Kidney (tissue), 14 donors: Measurements from ENCODE around the gene DNAL1. TPM values are rescaled to one million over a fixed set of nuclear protein-coding genes. Genes with fewer than 3 reads are reported as not detected.

Experiments
- DNase-seq, 5 donors: peaks; one replicate each; pipeline ENCODE4 v3.0.0-alpha.2; 2013 to 2020
- FAIRE-seq: peaks from 2 replicates; lab custom pipeline; 2012; peaks lifted over from hg19 to GRCh38; lab: Jason Lieb, UNC
- H3K27ac ChIP-seq, 2 donors: one replicate each; pipeline ENCODE4 v1.7.0; 2013; ENCODE audit warnings: low read depth in 2 of 2, low read length in 2 of 2, inconsistent platforms in 1 of 2
- H3K27me3 ChIP-seq: one replicate; pipeline ENCODE4 v1.7.1; 2013; ENCODE audit warnings: low read length, inconsistent platforms; ENCODE audit not compliant: control insufficient read depth, insufficient read depth
- H3K36me3 ChIP-seq, 3 donors: one replicate each; pipeline versions ENCODE4 v1.7.0 to v1.7.1; 2013; ENCODE audit warnings: low read length in 3 of 3, control low read depth in 1 of 3, inconsistent platforms in 1 of 3; ENCODE audit not compliant: insufficient read depth in 3 of 3, control insufficient read depth in 2 of 3
- H3K4me1 ChIP-seq, 3 donors: one replicate each; pipeline versions ENCODE4 v1.7.0 to v1.7.1; 2013; ENCODE audit warnings: low read length in 3 of 3, inconsistent platforms in 1 of 3, low read depth in 1 of 3; ENCODE audit not compliant: control insufficient read depth in 2 of 3, insufficient read depth in 2 of 3
- H3K4me3 ChIP-seq, 3 donors: one replicate each; pipeline versions ENCODE4 v1.7.0 to v1.8.1; 2013; ENCODE audit warnings: low read length in 3 of 3, control low read depth in 1 of 3, inconsistent platforms in 1 of 3
- H3K9ac ChIP-seq, 3 donors: one replicate each; pipeline versions ENCODE4 v1.7.0 to v1.7.1; 2013; ENCODE audit warnings: low read length in 3 of 3, control low read depth in 1 of 3, inconsistent platforms in 1 of 3
- H3K9me3 ChIP-seq, 3 donors: one replicate each; pipeline versions ENCODE4 v1.7.0 to v1.7.1; 2013; ENCODE audit warnings: low read length in 3 of 3, control low read depth in 1 of 3, inconsistent platforms in 1 of 3; ENCODE audit not compliant: control insufficient read depth in 2 of 3, insufficient read depth in 1 of 3
- CTCF ChIP-seq: IDR thresholded peaks from 3 replicates; pipeline ENCODE4 v1.5.1; 2012; ENCODE audit warnings: mild to moderate bottlenecking, moderate library complexity, borderline replicate concordance; ENCODE audit not compliant: insufficient read depth; ENCODE audit errors: extremely low read depth
- intact Hi-C: fragments of 100-400 bp; cut with DNase I; formaldehyde crosslinking; loops from one replicate; pipeline ENCODE4 v1.11.1; 2022
- polyA plus RNA-seq: library from polyadenylated mRNA; stranded (reverse); fragments of 350-450 nt; fragmentation: Illumina TruSeq; extraction: RNeasy Lipid Tissue Mini Kit (QIAGEN cat#74804); gene quantifications from one replicate; pipeline ENCODE4 v1.2.3, GENCODE V29; 2014; ENCODE audit warnings: low read depth, low replicate concordance; ENCODE audit not compliant: insufficient read depth
- total RNA-seq: library from RNA; stranded (reverse); fragmentation: NEBNext Ultra II Directional; extraction: Animal tissue kit (Norgen Biotek cat#: 25700); gene quantifications from one replicate; pipeline ENCODE4 v1.2.1, GENCODE V29; 2021
- donor health status: control.
- donor health status: control.
- donor health status: control.
- donor health status: control.
- donor health status: control.
- donor health status: DM: yes; HTN: yes; CAD: no.
- donor health status: Normal renal cell carcinoma (clear cell type).

DNAL1 gene
- total and polyA plus RNA-seq, 2 donors from 2014 or later: 9.3 to 32.3 TPM

- no peak for FAIRE-seq
- Histone ChIP-seq H3K4me1 (peaks cover 18 to 83% (median 74%) of the 10 kb centered on the region in 3 donors), H3K9me3 (no peaks in the 10 kb centered on the region), H3K36me3 (peaks cover 1 to 13% (median 9%) of the 10 kb centered on the region in 3 donors), H3K27ac (peak overlapping the region; percentile 54 to 90), H3K4me3 (peak overlapping the region in 2 of 3 donors; percentile 19 to 36), H3K27me3 (no peaks in the 10 kb centered on the region), H3K9ac (peak overlapping the region in 1 of 3 donors; percentile 60)
- DNase-seq: peak in 4 of 5 donors; percentile 49 to 76 (median 60)
- TF ChIP-seq CTCF: no peak
- intact Hi-C loops: no loop called here
These were observed 97.2 kb downstream of the DNAL1 start for GRCh38 chr14:73741876-73742519.

- peak overlapping the region; percentile 54 to 90 for H3K27ac ChIP-seq
- no peaks in the 10 kb centered on the region for H3K27me3 ChIP-seq
- peak overlapping the region in 1 of 3 donors; percentile 13 for H3K9ac ChIP-seq
- intact Hi-C loops: no loop called here
- no peaks in the 10 kb centered on the region for H3K9me3 ChIP-seq
- no peak for FAIRE-seq
- peaks cover 0 to 9% (median 5%) of the 10 kb centered on the region in 3 donors for H3K36me3 ChIP-seq
- no peak for DNase-seq
- H3K4me1 ChIP-seq: peaks cover 18 to 88% (median 80%) of the 10 kb centered on the region in 3 donors
- TF ChIP-seq CTCF: no peak
- no peak overlapping the region for H3K4me3 ChIP-seq
These were observed 97.9 kb downstream of the DNAL1 start for GRCh38 chr14:73742520-73743238.

GRCh38 chr14:73743431-73743931, 98.7 kb downstream of the DNAL1 start:
- DNase-seq: peak in 4 of 5 donors; percentile 59 to 83 (median 61)
- no peak for FAIRE-seq
- H3K27me3 ChIP-seq: no peaks in the 10 kb centered on the region
- H3K4me3 ChIP-seq: no peak overlapping the region
- no peak overlapping the region for H3K9ac ChIP-seq
- H3K36me3 ChIP-seq: peaks cover 0 to 7% (median 3%) of the 10 kb centered on the region in 3 donors
- H3K4me1 ChIP-seq: peaks cover 18 to 89% (median 83%) of the 10 kb centered on the region in 3 donors
- H3K27ac ChIP-seq: peak overlapping the region; percentile 45 to 90
- intact Hi-C loops: no loop called here
- H3K9me3 ChIP-seq: no peaks in the 10 kb centered on the region
- no peak for TF ChIP-seq CTCF
